IMR-90 (cell line): ENCODE data around the gene NTRK3. TPM values are rescaled to one million over a fixed set of nuclear protein-coding genes. Genes with fewer than 3 reads are reported as not detected.

Experiments
- ATAC-seq: fragments of 200-7000 bp; cut with Tn5 transposase; 2 replicates; pipeline ENCODE4 v1.9.1; 2020; ENCODE audit warnings: low read depth, mild to moderate bottlenecking, moderate library complexity
- BruUV-seq: library from RNA; stranded (reverse); fragments of 400-500 nt; replicated peaks from 2 replicates; lab custom pipeline; 2021; lab: Mats Ljungman, UMichigan
- CTCF ChIA-PET: fragments of 300-600 bp; formaldehyde crosslinking; extraction: SDS; loops from one replicate; lab custom pipeline; 2021; ENCODE audit warnings: antibody characterized with exemption; lab: Yijun Ruan, JAX
- POLR2A ChIA-PET: fragments of 300-600 bp; sonication (Branson Sonifier 250); formaldehyde crosslinking; loops from one replicate; lab custom pipeline; 2022; ENCODE audit warnings: antibody characterized with exemption; ENCODE audit not compliant: unreplicated experiment; lab: Charles Lee
- DNase-seq: peaks from one replicate; pipeline ENCODE4 v3.0.0; 2013
- H2AFZ ChIP-seq: replicated peaks from 2 replicates; pipeline ENCODE3; 2013; ENCODE audit warnings: low read length, mild to moderate bottlenecking; ENCODE audit not compliant: poor library complexity
- H2AK5ac ChIP-seq: 2 replicates; pipeline ENCODE4 v1.6.1; 2013; ENCODE audit warnings: low read depth, low read length, inconsistent platforms
- H2AK9ac ChIP-seq: replicated peaks from 2 replicates; pipeline ENCODE3; 2013; ENCODE audit warnings: mild to moderate bottlenecking, low read depth, low read length, moderate library complexity; ENCODE audit not compliant: poor library complexity
- H2BK120ac ChIP-seq: 2 replicates; pipeline ENCODE4 v1.6.1; 2013; ENCODE audit warnings: low read depth, low read length, inconsistent platforms
- H2BK15ac ChIP-seq: 3 replicates; pipeline ENCODE4 v1.6.1; 2013; ENCODE audit warnings: low read depth, low read length, inconsistent platforms
- H2BK20ac ChIP-seq: 2 replicates; pipeline ENCODE4 v1.6.1; 2013; ENCODE audit warnings: low read depth, mild to moderate bottlenecking, inconsistent platforms, low read length, moderate library complexity
- H2BK5ac ChIP-seq: 2 replicates; pipeline ENCODE4 v1.6.1; 2013; ENCODE audit warnings: mild to moderate bottlenecking, low read depth, low read length, inconsistent platforms; ENCODE audit not compliant: poor library complexity, severe bottlenecking
- H3K14ac ChIP-seq: replicated peaks from 2 replicates; pipeline ENCODE4 v1.6.1; 2013; ENCODE audit warnings: low read depth, low read length, inconsistent platforms
- H3K18ac ChIP-seq: 2 replicates; pipeline ENCODE4 v1.6.1; 2013; ENCODE audit warnings: low read depth, low read length, control low read depth
- H3K23ac ChIP-seq: 2 replicates; pipeline ENCODE4 v1.6.1; 2013; ENCODE audit warnings: low read depth, low read length, inconsistent platforms
- H3K27ac ChIP-seq: 2 replicates; pipeline ENCODE4 v1.5.1; 2013; ENCODE audit warnings: mild to moderate bottlenecking, control low read depth, low read length; ENCODE audit not compliant: insufficient read depth
- H3K27me3 ChIP-seq: 2 replicates; pipeline ENCODE4 v1.6.1; 2013; ENCODE audit warnings: low read length; ENCODE audit not compliant: control insufficient read depth, insufficient read depth
- H3K36me3 ChIP-seq: 2 replicates; pipeline ENCODE4 v1.6.1; 2013; ENCODE audit warnings: low read length, mixed read lengths; ENCODE audit not compliant: control insufficient read depth, insufficient read depth
- H3K4ac ChIP-seq: 2 replicates; pipeline ENCODE4 v1.6.1; 2013; ENCODE audit warnings: low read depth, low read length, inconsistent platforms
- H3K4me1 ChIP-seq: 2 replicates; pipeline ENCODE4 v1.6.1; 2013; ENCODE audit warnings: low read length, mixed read lengths; ENCODE audit not compliant: control insufficient read depth, insufficient read depth
- H3K4me2 ChIP-seq: 2 replicates; pipeline ENCODE4 v1.6.1; 2013; ENCODE audit warnings: low read depth, mild to moderate bottlenecking, control low read depth, low read length, moderate library complexity
- H3K4me3 ChIP-seq: 2 replicates; pipeline ENCODE4 v1.5.1; 2013; ENCODE audit warnings: low read depth, mild to moderate bottlenecking, control low read depth, low read length, moderate library complexity; ENCODE audit not compliant: insufficient read depth
- H3K56ac ChIP-seq: 2 replicates; pipeline ENCODE4 v1.6.1; 2013; ENCODE audit warnings: low read length, inconsistent platforms; ENCODE audit not compliant: insufficient read depth; ENCODE audit errors: extremely low read depth
- H3K79me1 ChIP-seq, 2 experiments: 2 replicates each; pipeline ENCODE4 v1.6.1; 2013; ENCODE audit warnings: low read length in 2 of 2, inconsistent platforms in 1 of 2, low read depth in 1 of 2
- H3K9ac ChIP-seq: 2 replicates; pipeline ENCODE4 v1.6.1; 2013; ENCODE audit warnings: low read depth, low read length, control low read depth
- H3K9me1 ChIP-seq: 2 replicates; pipeline ENCODE4 v1.6.1; 2013; ENCODE audit warnings: low read length, inconsistent platforms; ENCODE audit not compliant: insufficient read depth
- H3K9me3 ChIP-seq: 2 replicates; pipeline ENCODE4 v1.6.1; 2013; ENCODE audit warnings: low read length; ENCODE audit not compliant: control insufficient read depth, insufficient read depth
- H4K20me1 ChIP-seq: 2 replicates; pipeline ENCODE4 v1.6.1; 2013; ENCODE audit warnings: low read length, inconsistent platforms; ENCODE audit not compliant: insufficient read depth
- H4K5ac ChIP-seq: 2 replicates; pipeline ENCODE4 v1.6.1; 2013; ENCODE audit warnings: mild to moderate bottlenecking, low read depth, low read length, control low read depth
- H4K8ac ChIP-seq, 2 experiments: 2 replicates each; pipeline ENCODE4 v1.6.1; 2013; ENCODE audit warnings: low read depth in 2 of 2, low read length in 2 of 2, control low read depth in 1 of 2, inconsistent platforms in 1 of 2
- H4K91ac ChIP-seq: 2 replicates; pipeline ENCODE4 v1.6.1; 2013; ENCODE audit warnings: low read depth, low read length, inconsistent platforms; ENCODE audit not compliant: insufficient read depth
- BHLHE40 ChIP-seq: fragments of 150-350 bp; IDR thresholded peaks from 2 replicates; pipeline ENCODE4 v1.6.1; 2016; ENCODE audit warnings: mild to moderate bottlenecking, low read depth, low read length
- CEBPB ChIP-seq: IDR thresholded peaks from 2 replicates; pipeline ENCODE4 v1.6.1; 2012; ENCODE audit warnings: low read depth, low read length, improper control_type of control experiment
- CHD1 ChIP-seq: IDR thresholded peaks from 2 replicates; pipeline ENCODE4 v1.6.1; 2012; ENCODE audit warnings: low read depth, low read length, improper control_type of control experiment
- FOS ChIP-seq: fragments of 150-350 bp; IDR thresholded peaks from 2 replicates; pipeline ENCODE4 v1.6.1; 2016; ENCODE audit warnings: low read depth, low read length
- MAFK ChIP-seq: IDR thresholded peaks from 2 replicates; pipeline ENCODE4 v1.6.1; 2012; ENCODE audit warnings: low read depth, low read length, improper control_type of control experiment
- MAZ ChIP-seq: IDR thresholded peaks from 2 replicates; pipeline ENCODE4 v1.6.1; 2012; ENCODE audit warnings: low read depth, mild to moderate bottlenecking, low read length, improper control_type of control experiment, moderate library complexity, borderline replicate concordance
- NFE2L2 ChIP-seq: fragments of 150-350 bp; IDR thresholded peaks from 2 replicates; pipeline ENCODE4 v1.6.1; 2016; ENCODE audit warnings: low read depth, mild to moderate bottlenecking, low read length
- POLR2A ChIP-seq: IDR thresholded peaks from 2 replicates; pipeline ENCODE4 v1.6.1; 2012; ENCODE audit warnings: mild to moderate bottlenecking, low read depth, low read length
- RAD21 ChIP-seq: IDR thresholded peaks from 2 replicates; pipeline ENCODE4 v1.6.1; 2012; ENCODE audit warnings: low read length, improper control_type of control experiment
- RCOR1 ChIP-seq: IDR thresholded peaks from 2 replicates; pipeline ENCODE4 v1.6.1; 2012; ENCODE audit warnings: mild to moderate bottlenecking, low read length, improper control_type of control experiment; ENCODE audit not compliant: insufficient replicate concordance
- RFX5 ChIP-seq: IDR thresholded peaks from 2 replicates; pipeline ENCODE4 v1.8.0; 2012; ENCODE audit warnings: low read depth, mild to moderate bottlenecking, low read length, moderate library complexity
- SMC3 ChIP-seq: fragments of 150-350 bp; IDR thresholded peaks from 2 replicates; pipeline ENCODE4 v1.6.1; 2016; ENCODE audit warnings: low read depth, mild to moderate bottlenecking, antibody characterized with exemption, low read length, moderate library complexity
- USF2 ChIP-seq: fragments of 150-350 bp; IDR thresholded peaks from 2 replicates; pipeline ENCODE4 v1.6.1; 2017; ENCODE audit warnings: mild to moderate bottlenecking, antibody characterized with exemption, low read length, low read depth
- WGBS, 2 experiments: methylation state at CpG; one replicate each; pipeline versions ENCODE4 v1.1.5 to v1.1.7; 2013; ENCODE audit warnings: missing lambda C conversion rate in 2 of 2; ENCODE audit not compliant: insufficient read length in 1 of 2; ENCODE audit errors: extremely low coverage in 2 of 2; 5-methylcytosine and 5-hydroxymethylcytosine counted together
- dilution Hi-C: fragments of 300-500 bp; cut with HindIII; formaldehyde crosslinking; loops from one replicate; pipeline ENCODE4 v1.14.3; 2018; ENCODE audit warnings: low sequenced_read_pairs; ENCODE audit not compliant: unreplicated experiment
- in situ Hi-C: fragments of 300-500 bp; cut with MboI; formaldehyde crosslinking; loops from 3 replicates; pipeline ENCODE4 v1.14.3; 2019; ENCODE audit warnings: low sequenced_read_pairs, inconsistent platforms, mixed read lengths
- intact Hi-C: fragments of 100-400 bp; cut with micrococcal nuclease; formaldehyde crosslinking; loops from 2 replicates; pipeline ENCODE4 v1.10.0; 2022
- polyA plus RNA-seq, 3 experiments: library from polyadenylated mRNA; depleted of rRNA; stranded (reverse); fragments of >200 nt; gene quantifications; 2 replicates each; pipeline ENCODE4 v1.2.3, GENCODE V29; 2012; ENCODE audit warnings: low replicate concordance in 1 of 3
- total RNA-seq: library from RNA; depleted of rRNA; stranded (reverse); fragments of >200 nt; gene quantifications from 2 replicates; pipeline ENCODE4 v1.2.3, GENCODE V29; 2012
- TF ChIP-seq, protein P1 (sequence below): conservative IDR thresholded peaks from 2 replicates; pipeline ENCODE4 v1.5.1; 2012; ENCODE audit warnings: mild to moderate bottlenecking, low read depth, low read length, improper control_type of control experiment

The NTRK3 gene
- total and polyA plus RNA-seq, 2 of the 4 experiments (the other 2 are of a cell fraction), result under 0.01 to 0.15 TPM

GRCh38 chr15:87887177-87887576 is 369.4 kb downstream of the NTRK3 start:
- ChIA-PET POLR2A (no interaction called here), CTCF (no interaction called here)
- no peak overlapping the region for H3K14ac ChIP-seq
- H2AK5ac ChIP-seq, result no peak overlapping the region
- H2AFZ ChIP-seq, result no peak overlapping the region
- no peaks in the 10 kb centered on the region for H4K20me1 ChIP-seq
- no peak overlapping the region for H3K4me3 ChIP-seq
- H2AK9ac ChIP-seq, result no peak overlapping the region
- H3K9me3 ChIP-seq, result no peaks in the 10 kb centered on the region
- H2BK5ac ChIP-seq, result no peak overlapping the region
- no peak overlapping the region for H4K5ac ChIP-seq
- H3K23ac ChIP-seq, result no peak overlapping the region
- H3K56ac ChIP-seq, result no peak overlapping the region
- dilution Hi-C loops, result no loop called here
- no peak overlapping the region for H2BK120ac ChIP-seq
- no peaks in the 10 kb centered on the region for H3K27me3 ChIP-seq
- no peak overlapping the region for H3K4me2 ChIP-seq
- no peak for ATAC-seq
- H3K4ac ChIP-seq, result no peak overlapping the region
- BruUV-seq, result no TSS peak
- H4K91ac ChIP-seq, result no peak overlapping the region
- no peak overlapping the region for H3K9ac ChIP-seq
- H2BK15ac ChIP-seq, result no peak overlapping the region
- no peak overlapping the region for H4K8ac ChIP-seq
- no peak overlapping the region for H3K27ac ChIP-seq
- DNase-seq, result no peak
- no peak overlapping the region for H3K18ac ChIP-seq
- no peak overlapping the region for H2BK20ac ChIP-seq
- no peaks in the 10 kb centered on the region for H3K9me1 ChIP-seq
- TF ChIP-seq RAD21 (no peak), RCOR1 (no peak), CHD1 (no peak), SMC3 (no peak), POLR2A (no peak), RFX5 (no peak), NFE2L2 (no peak), MAZ (no peak), MAFK (no peak), CEBPB (no peak), FOS (no peak), BHLHE40 (no peak), USF2 (no peak)
- TF ChIP-seq, protein P1, sequence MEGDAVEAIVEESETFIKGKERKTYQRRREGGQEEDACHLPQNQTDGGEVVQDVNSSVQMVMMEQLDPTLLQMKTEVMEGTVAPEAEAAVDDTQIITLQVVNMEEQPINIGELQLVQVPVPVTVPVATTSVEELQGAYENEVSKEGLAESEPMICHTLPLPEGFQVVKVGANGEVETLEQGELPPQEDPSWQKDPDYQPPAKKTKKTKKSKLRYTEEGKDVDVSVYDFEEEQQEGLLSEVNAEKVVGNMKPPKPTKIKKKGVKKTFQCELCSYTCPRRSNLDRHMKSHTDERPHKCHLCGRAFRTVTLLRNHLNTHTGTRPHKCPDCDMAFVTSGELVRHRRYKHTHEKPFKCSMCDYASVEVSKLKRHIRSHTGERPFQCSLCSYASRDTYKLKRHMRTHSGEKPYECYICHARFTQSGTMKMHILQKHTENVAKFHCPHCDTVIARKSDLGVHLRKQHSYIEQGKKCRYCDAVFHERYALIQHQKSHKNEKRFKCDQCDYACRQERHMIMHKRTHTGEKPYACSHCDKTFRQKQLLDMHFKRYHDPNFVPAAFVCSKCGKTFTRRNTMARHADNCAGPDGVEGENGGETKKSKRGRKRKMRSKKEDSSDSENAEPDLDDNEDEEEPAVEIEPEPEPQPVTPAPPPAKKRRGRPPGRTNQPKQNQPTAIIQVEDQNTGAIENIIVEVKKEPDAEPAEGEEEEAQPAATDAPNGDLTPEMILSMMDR, result no peak
- H3K4me1 ChIP-seq, result no peaks in the 10 kb centered on the region
- no peaks in the 10 kb centered on the region for H3K36me3 ChIP-seq
- no peaks in the 10 kb centered on the region for H3K79me1 ChIP-seq
- intact Hi-C loops, result no loop called here
- WGBS, 2 experiments, result no CpG with 5 or more reads among the region's 1 CpG
- in situ Hi-C loops, result no loop called here
